HUDEP-2 (cell line): ENCODE data around the gene LMO7.
A peak's percentile ranks its signal among the peaks of the same experiment; 100 is the strongest.

Source experiments
- DNase-seq, 76 experiments: peaks; one replicate each; lab custom pipeline; 2025; ENCODE audit not compliant: unreplicated experiment in 76 of 76; lab: John Stamatoyannopoulos, UW

Gene LMO7

DNA sequence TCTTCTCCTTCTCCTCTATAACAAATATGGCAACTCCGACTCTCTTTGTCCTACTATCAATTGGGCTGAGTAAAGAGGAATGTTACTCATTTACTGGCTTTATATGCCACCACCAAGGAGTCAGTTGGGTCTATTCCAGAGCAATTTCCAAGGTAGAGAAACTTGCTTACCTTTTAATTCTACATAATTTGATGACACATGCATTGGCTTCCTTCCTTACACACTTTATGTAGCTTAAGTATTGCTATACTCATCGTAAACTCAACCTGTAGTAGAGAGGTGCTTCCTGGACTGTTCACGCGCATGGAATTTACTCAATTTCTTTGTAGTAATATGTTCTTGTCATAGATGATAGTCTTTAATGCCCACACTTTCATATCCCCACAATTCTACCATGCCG is 160.7 kb downstream of the LMO7 start:
- no peak for DNase-seq

DNA sequence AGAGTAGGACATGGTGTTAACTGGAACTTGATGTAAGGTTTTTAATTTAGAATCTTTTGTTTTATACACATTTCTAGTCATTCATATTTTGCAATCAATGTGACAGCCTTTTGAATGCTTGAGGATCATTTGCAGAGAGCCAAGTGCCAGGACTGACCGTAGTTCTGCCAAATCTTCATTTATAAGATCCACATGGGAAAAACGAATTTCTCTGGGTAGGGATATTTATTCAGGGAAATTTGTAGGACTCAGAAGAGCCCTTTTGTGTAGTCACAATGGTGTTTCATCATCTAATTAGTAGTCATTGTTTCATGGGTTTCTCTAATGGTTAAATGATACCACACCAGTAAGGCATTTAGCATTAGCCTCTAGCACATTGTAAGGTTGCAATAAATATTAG is 161.1 kb downstream of the LMO7 start:
- no peak for DNase-seq

DNA sequence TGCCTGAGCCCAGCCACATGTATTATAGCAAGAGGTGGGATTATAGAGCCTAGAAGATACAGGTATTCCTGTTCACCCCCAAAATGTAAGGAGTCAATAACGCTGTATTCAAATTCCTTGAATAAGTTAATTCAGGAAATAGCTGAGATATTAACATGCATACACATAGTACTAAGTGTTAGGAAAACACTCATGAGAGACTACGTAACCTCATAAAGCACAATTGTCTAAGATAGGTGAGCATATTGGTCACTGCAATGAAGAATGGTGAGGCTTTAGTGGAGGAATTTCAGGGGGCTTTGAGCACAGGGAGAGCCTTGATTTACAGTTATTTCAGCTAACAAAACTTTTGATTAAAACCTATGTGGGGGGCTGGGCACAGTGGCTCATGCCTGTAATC is 161.6 kb downstream of the LMO7 start:
- no peak for DNase-seq

- DNase-seq: no peak
Observed at GRCh38 chr13:75798353-75799255, 162.5 kb downstream of the LMO7 start.

- peak in 1 of 76 experiments; percentile 3 for DNase-seq
Observed at GRCh38 chr13:75800545-75800944, 164.4 kb downstream of the LMO7 start.

- no peak for DNase-seq
Observed at GRCh38 chr13:75801388-75801945, 165.3 kb downstream of the LMO7 start.

- no peak for DNase-seq
Observed at GRCh38 chr13:75802161-75802560, 166.0 kb downstream of the LMO7 start.

- DNase-seq: no peak
Observed at GRCh38 chr13:75803164-75803611, 167.1 kb downstream of the LMO7 start.

DNA sequence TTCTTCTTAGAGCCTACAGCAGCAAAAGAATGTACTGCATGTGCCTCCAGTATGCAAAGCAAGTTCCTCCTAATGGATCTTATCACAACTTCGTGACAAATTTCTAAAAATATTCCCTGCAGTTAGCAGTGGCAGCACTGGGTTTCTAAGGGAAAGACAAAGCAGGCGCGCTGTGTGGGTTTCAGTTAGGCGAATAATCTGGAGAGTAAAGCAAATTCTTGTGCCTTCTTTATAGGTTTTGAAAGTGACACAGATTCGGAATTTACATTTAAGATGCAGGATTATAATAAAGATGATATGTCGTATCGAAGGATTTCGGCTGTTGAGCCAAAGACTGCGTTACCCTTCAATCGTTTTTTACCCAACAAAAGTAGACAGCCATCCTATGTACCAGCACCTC is 167.9 kb downstream of the LMO7 start:
- DNase-seq: no peak

DNA sequence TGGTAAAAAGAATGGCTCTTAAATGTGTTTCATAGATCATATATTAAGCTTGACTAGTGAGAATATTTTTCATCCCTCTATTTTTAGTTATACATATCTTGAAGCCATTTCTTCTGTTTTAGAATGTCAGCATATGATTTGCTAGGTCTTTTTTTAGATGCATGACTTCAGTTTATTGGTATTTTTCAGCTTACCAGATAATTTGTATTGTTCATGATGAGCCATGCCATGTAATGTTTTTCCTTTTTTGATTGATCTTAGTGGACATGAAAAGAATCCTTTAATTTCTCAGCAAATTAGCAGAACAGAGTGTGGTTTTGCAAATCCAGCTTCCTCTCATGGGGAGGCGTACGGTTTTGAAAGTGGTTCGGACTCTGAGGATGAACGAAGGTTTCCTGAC is 168.5 kb downstream of the LMO7 start:
- DNase-seq: no peak

DNA sequence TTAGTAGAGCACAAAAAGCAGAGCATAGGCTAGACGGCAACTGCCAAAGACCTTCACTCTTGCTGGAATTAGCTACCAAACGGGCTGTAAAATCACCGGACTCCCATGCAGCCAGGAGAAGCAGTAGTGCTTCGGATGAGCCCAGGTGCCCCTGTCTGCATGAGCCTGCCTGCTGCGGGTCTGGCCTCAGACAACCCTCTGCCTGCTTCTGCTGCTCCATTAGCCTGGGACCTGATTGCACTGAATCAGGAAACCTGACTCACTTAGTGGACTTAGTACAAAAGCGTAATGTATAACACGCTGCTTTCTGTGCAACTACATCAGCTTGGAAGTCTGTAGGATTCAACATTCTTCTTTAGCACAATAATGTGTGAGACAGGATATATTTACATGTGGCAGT is 170.0 kb downstream of the LMO7 start:
- no peak for DNase-seq

DNA sequence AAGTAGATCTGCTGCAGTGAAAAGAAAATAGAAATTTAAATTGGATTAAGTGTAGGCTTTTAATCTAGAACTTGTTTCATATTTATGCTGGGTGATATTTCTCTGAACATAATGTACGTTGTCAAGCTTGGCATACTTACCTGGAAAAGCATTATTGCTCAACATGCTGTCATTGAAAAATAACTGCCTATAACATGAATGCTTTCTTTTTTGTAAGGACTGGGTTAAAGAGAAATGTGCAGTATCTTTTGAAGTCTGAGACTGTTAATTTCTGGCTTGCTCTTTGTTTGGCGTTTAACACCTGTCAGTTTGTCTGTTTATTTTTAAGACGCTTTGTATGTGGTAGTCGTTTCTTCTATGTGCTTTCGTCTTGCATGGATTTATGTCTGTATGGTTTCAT is 175.2 kb downstream of the LMO7 start:
- no peak for DNase-seq

DNA sequence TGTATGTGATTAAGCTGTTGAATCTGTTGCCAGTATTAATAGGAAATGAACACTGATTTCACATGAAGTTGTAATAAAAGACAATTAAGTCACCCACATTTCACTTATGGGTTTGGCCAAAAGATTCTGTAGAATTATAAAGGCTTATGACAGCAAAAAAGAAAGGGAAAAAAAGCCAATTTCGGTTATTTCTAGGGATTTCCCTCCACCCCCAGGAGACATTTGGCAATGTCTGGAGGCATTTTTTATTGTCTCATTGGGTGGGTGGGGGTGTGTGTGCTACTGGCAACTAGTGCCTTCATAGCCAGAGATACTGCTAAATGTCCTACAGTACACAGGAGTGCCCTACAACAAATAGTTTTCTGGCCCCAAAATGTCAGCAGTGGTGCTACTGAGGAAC is 175.7 kb downstream of the LMO7 start:
- no peak for DNase-seq

- DNase-seq: no peak
Observed at GRCh38 chr13:75812751-75813181, 176.6 kb downstream of the LMO7 start.

DNA sequence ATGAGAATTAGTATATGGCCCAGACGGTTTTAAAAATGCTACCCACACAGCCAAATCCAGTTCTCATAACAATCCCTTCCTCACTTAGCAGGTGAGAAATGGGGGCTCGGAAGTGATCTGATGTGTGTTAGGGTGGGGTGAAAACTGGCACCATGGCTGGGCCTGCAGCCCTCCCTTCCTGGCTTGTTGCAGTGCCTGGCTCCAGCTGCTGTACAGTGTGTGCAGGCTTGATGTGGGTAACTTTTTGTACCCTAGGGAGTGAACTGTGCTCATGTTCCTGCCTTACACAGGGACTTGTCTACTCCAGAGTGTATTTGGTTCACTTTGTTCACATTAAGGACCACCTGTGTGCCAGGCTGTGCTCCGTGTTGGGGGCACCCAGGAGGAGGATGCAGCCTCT is 177.2 kb downstream of the LMO7 start:
- no peak for DNase-seq

GRCh38 chr13:75818179-75818967 is 182.2 kb downstream of the LMO7 start:
- DNase-seq: no peak

DNA sequence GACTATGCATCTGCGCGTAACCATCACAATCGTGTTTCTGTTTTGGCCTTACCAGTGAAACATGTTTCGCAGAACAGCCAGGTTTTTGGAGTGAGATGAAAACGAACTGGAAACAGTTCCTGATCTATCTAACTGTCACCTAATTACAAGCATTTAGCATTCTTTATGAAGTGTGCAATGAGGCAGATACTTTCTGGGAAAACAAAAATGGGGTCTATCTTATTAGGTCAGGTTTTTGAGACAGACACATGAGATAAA is 182.8 kb downstream of the LMO7 start:
- DNase-seq: no peak

DNA sequence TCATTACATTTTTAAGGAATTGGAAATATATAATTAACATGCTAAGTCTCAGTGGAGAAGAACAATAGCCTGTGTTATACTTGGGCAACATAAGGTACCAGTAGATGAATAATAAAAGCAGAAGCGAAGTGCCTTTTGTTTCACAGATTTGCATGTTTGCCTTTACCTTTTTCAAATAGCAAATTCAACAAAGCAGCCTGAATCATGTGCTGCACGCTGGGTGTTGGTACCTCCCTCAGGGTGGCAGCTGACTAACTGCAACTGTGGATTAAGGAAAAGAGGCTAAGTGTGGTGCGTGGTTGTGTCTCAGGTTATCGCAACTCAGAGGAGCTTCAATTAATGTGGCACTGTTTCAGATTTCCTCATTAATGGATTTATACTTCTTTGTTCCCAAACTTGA is 189.0 kb downstream of the LMO7 start:
- no peak for DNase-seq

DNA sequence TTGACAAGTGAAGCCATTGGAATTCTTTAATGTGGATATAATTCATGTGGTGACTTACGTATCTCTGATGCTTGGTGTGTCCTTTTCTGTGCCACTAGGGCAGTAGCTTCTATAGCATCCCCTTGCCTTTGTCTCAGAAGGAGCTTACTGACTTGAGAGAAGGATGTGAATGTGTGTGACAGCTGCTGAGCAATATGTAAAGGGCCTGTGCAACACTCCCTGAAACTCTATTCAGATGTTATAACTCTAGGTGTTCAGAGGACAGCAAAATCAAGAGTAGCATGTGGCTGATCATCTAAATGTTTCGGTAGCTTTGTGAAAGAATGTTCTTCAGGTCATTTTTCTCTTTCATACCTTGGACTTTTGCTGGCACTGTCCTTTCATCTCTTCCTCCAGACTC is 189.5 kb downstream of the LMO7 start:
- DNase-seq: no peak

DNA sequence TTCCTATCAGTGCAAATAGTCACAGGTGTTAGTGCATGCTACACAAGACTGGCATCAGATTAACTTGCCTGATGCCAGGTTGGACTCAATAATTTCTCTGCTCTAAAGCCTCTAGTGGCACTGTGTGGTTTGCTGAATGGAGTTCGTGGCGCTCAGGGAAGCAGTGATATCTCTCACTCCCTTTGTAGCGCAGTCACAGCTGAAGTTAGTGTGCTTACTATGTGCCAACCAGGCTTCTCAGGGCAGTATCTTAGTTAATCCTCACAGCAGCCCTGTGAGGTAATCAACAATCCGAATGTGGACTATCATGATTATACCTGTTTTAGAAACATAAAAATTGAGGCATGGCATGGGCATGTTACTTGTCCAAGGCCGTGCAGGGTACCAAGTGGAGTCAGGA is 190.3 kb downstream of the LMO7 start:
- DNase-seq: no peak

GRCh38 chr13:75829830-75830229 is 193.7 kb downstream of the LMO7 start:
- no peak for DNase-seq

GRCh38 chr13:75830842-75831241 is 194.7 kb downstream of the LMO7 start:
- DNase-seq: no peak
